ENCODE results near the gene DDX25.
"Not testable (repeated sequence)": the region's sequence is repeated elsewhere in the genome, so short reads cannot be mapped to it uniquely, and the experiment has no call there.

DNA sequence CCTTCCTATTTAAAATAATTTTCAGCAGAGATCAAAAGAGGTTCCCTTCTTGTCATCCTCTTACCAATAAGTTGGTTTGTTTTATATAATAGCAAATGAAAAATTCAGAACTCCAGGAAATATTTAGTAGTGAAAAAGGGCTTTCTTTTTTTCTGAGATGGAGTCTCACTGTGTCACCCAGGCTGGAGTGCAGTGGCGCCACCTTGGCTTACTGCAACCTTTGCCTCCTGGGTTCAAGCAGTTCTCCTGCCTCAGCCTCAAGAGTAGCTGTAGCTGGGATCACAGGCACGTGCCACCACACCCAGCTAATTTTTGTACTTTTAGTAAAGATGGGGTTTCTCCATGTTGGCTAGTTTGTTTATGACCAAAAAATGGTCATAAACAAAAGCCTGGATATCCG lies 10.3 kb downstream of the DDX25 start:
- not testable (repeated sequence) for TF ChIP-seq CTCF, POLR2AphosphoS5, POLR2A (IDR thresholded peaks at IDR 0.05)

Measured in transverse colon (tissue), 4 donors.